HCT116 (cell line): ENCODE measurements around the gene ZNF358.

Experiments
- EGR1 ChIP-seq: IDR thresholded peaks from 2 replicates; pipeline ENCODE4 v1.6.1; 2012; ENCODE audit warnings: low read depth
- ELF1 ChIP-seq: IDR thresholded peaks from 2 replicates; pipeline ENCODE4 v1.6.1; 2012; ENCODE audit warnings: low read depth, borderline replicate concordance
- EZH2 ChIP-seq: fragments of 200-600 bp; sonication (generic); IDR thresholded peaks from 2 replicates; pipeline ENCODE4 v1.6.1; 2017; ENCODE audit warnings: antibody characterized with exemption, mixed run types
- EZH2phosphoT487 ChIP-seq: fragments of 200-600 bp; IDR thresholded peaks from 2 replicates; pipeline ENCODE4 v1.6.1; 2018; ENCODE audit warnings: antibody characterized with exemption, borderline replicate concordance
- JUND ChIP-seq: IDR thresholded peaks from 2 replicates; pipeline ENCODE4 v1.6.1; 2012
- POLR2A ChIP-seq: IDR thresholded peaks from 2 replicates; pipeline ENCODE4 v1.7.0; 2011; ENCODE audit warnings: borderline replicate concordance; ENCODE audit not compliant: insufficient read depth, insufficient read length; ENCODE audit errors: extremely low read depth
- POLR2AphosphoS5 ChIP-seq: IDR thresholded peaks from 2 replicates; pipeline ENCODE4 v1.6.1; 2011; ENCODE audit warnings: mild to moderate bottlenecking, low read depth, low read length, moderate library complexity
- RAD21 ChIP-seq: IDR thresholded peaks from 2 replicates; pipeline ENCODE4 v1.6.1; 2012; ENCODE audit warnings: low read depth, mild to moderate bottlenecking
- SP1 ChIP-seq: IDR thresholded peaks from 2 replicates; pipeline ENCODE4 v1.6.1; 2012; ENCODE audit warnings: low read depth
- SRF ChIP-seq: IDR thresholded peaks from 2 replicates; pipeline ENCODE4 v1.6.1; 2012; ENCODE audit warnings: low read depth
- TCF7L2 ChIP-seq: IDR thresholded peaks from 2 replicates; pipeline ENCODE4 v1.7.0; 2011; ENCODE audit warnings: borderline replicate concordance, inconsistent platforms; ENCODE audit not compliant: insufficient read depth, insufficient read length; ENCODE audit errors: extremely low read depth
- YY1 ChIP-seq: IDR thresholded peaks from 2 replicates; pipeline ENCODE4 v1.6.1; 2011; ENCODE audit warnings: low read length, low read depth, moderate library complexity, mild to moderate bottlenecking; ENCODE audit not compliant: insufficient replicate concordance; ENCODE audit errors: extremely low read depth
- TF ChIP-seq, protein P1 (sequence below), 3 experiments: fragments of 200-600 bp in 1 of 3; sonication (generic) in 1 of 3; IDR thresholded peaks in 2 of 3; conservative IDR thresholded peaks in 1 of 3; 2 replicates each; pipeline ENCODE4 v1.5.1; 2012 to 2017; ENCODE audit warnings: low read depth in 2 of 3, low read length in 2 of 3, antibody characterized with exemption in 1 of 3, borderline replicate concordance in 1 of 3, control low read depth in 1 of 3, mild to moderate bottlenecking in 1 of 3, mixed read lengths in 1 of 3, mixed run types in 1 of 3, moderate library complexity in 1 of 3; ENCODE audit not compliant: insufficient read depth in 1 of 3

DNA sequence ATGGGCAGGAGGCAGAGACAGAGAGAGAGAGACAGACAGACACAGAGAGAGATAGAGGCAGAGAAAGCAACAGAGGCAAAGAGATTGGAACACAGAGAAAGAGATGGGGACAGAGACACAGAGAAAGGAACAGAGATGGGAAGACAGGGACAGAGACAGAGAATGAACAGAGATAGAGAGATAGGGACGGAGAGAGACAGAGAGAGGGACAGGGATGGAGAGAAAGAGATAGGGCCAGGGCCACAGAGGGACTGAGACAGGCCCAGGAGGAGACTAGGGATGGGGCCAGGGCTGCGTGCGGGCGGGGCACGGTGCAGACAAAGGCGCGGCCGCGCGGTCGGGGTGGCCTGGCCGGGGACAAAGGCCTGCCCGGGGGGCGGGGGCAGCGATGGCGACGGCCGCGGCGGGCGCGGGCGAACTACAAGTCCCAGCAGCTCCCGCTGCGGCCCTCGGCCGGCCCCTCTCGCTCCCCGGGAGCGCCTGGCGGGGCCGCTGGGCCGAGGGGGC, at the start of gene ZNF358:
- no peak for TF ChIP-seq SP1
- no peak for TF ChIP-seq EZH2
- TF ChIP-seq POLR2AphosphoS5, result peak; percentile 66
- TF ChIP-seq, protein P1, sequence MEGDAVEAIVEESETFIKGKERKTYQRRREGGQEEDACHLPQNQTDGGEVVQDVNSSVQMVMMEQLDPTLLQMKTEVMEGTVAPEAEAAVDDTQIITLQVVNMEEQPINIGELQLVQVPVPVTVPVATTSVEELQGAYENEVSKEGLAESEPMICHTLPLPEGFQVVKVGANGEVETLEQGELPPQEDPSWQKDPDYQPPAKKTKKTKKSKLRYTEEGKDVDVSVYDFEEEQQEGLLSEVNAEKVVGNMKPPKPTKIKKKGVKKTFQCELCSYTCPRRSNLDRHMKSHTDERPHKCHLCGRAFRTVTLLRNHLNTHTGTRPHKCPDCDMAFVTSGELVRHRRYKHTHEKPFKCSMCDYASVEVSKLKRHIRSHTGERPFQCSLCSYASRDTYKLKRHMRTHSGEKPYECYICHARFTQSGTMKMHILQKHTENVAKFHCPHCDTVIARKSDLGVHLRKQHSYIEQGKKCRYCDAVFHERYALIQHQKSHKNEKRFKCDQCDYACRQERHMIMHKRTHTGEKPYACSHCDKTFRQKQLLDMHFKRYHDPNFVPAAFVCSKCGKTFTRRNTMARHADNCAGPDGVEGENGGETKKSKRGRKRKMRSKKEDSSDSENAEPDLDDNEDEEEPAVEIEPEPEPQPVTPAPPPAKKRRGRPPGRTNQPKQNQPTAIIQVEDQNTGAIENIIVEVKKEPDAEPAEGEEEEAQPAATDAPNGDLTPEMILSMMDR (IDR thresholded peaks at IDR 0.05 in 2 of 3, conservative IDR thresholded peaks at IDR 0.05 in 1 of 3; ENCODE audit: borderline replicate concordance in 1 of 3, insufficient read depth in 1 of 3, low read depth in 2 of 3, low read length in 2 of 3), result no peak
- no peak for TF ChIP-seq POLR2A
- TF ChIP-seq SRF, result no peak
- no peak for TF ChIP-seq EZH2phosphoT487
- TF ChIP-seq TCF7L2, result no peak
- no peak for TF ChIP-seq RAD21
- no peak for TF ChIP-seq EGR1
- TF ChIP-seq ELF1, result no peak
- peak; percentile 84 for TF ChIP-seq YY1
- TF ChIP-seq JUND, result no peak
